ENCODE measurements around the gene RABGAP1L.

DNA sequence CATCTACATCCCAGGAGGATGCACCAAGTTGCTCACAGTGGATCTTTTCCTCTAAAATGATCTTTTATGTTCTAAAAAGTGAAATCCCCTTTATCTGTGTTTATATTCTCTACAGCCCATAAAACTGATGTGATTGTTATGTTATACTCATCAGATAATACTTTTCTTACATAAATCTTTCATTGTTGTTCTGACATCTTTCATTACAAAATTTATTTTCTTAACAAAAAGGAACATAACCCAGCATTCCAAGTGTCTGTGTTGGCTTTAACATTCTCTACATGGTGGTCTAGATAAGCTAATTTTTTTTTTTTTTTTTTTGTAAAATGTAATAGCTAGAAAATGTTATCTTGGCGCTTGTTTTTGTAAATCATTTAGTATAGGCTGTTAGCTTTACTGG lies 832.2 kb downstream of the RABGAP1L start:
- TF ChIP-seq CTCF (IDR thresholded peaks at IDR 0.05) = no peak
- TF ChIP-seq POLR2AphosphoS5 (IDR thresholded peaks at IDR 0.05) = no peak

Measured in gastroesophageal sphincter (tissue), 3 donors.